Progenitor cell of endocrine pancreas (in vitro differentiated cells): ENCODE measurements around the gene OTOGL. TPM values are rescaled to one million over a fixed set of nuclear protein-coding genes. Genes with fewer than 3 reads are reported as not detected.

Experiments used
- DNase-seq: peaks from one replicate; pipeline ENCODE4 v3.0.0; 2021; ENCODE audit warnings: low spot score; ENCODE audit not compliant: unreplicated experiment
- H3K27ac Mint-ChIP-seq: 2 replicates; pipeline ENCODE4 v1.8.0; 2021; ENCODE audit warnings: mild to moderate bottlenecking, moderate library complexity, mixed read lengths
- H3K27me3 Mint-ChIP-seq: 2 replicates; pipeline ENCODE4 v1.8.0; 2021; ENCODE audit warnings: mixed read lengths
- H3K36me3 Mint-ChIP-seq: 2 replicates; pipeline ENCODE4 v1.8.0; 2022; ENCODE audit warnings: mixed read lengths; ENCODE audit not compliant: insufficient read depth
- H3K4me1 Mint-ChIP-seq: 2 replicates; pipeline ENCODE4 v1.8.0; 2021; ENCODE audit warnings: low read depth, mixed read lengths
- H3K4me3 Mint-ChIP-seq: 2 replicates; pipeline ENCODE4 v1.8.0; 2021; ENCODE audit warnings: low read depth, mild to moderate bottlenecking, moderate library complexity, mixed read lengths
- H3K9me3 Mint-ChIP-seq: 2 replicates; pipeline ENCODE4 v1.8.0; 2021; ENCODE audit warnings: low read depth, mixed read lengths
- CTCF ChIP-seq: fragments of 200-600 bp; sonication (generic); IDR thresholded peaks from one replicate; pipeline ENCODE4 v1.5.0; 2021; ENCODE audit warnings: antibody characterized with exemption, mild to moderate bottlenecking; ENCODE audit not compliant: unreplicated experiment
- total RNA-seq: library from RNA; stranded (reverse); gene quantifications from 2 replicates; pipeline ENCODE4 v1.2.1, GENCODE V29; 2021

The OTOGL gene
- total RNA-seq, 1 donor from 2014 or later, result 0.31 TPM

GRCh38 chr12:80107221-80107620, 7.9 kb downstream of the OTOGL start:
- no peak for TF ChIP-seq CTCF
- Mint-ChIP-seq H3K4me3 (no peak overlapping the region), H3K9me3 (no peaks in the 10 kb centered on the region), H3K27ac (no peak overlapping the region), H3K4me1 (no peaks in the 10 kb centered on the region), H3K36me3 (no peaks in the 10 kb centered on the region), H3K27me3 (peaks cover 2% of the 10 kb centered on the region)
- no peak for DNase-seq

- no peak overlapping the region for H3K27ac Mint-ChIP-seq
- H3K9me3 Mint-ChIP-seq, result peaks cover 12% of the 10 kb centered on the region
- H3K27me3 Mint-ChIP-seq, result no peaks in the 10 kb centered on the region
- no peak overlapping the region for H3K4me3 Mint-ChIP-seq
- H3K4me1 Mint-ChIP-seq, result no peaks in the 10 kb centered on the region
- H3K36me3 Mint-ChIP-seq, result no peaks in the 10 kb centered on the region
- no peak for TF ChIP-seq CTCF
- no peak for DNase-seq
These were observed 17.4 kb downstream of the OTOGL start for GRCh38 chr12:80116735-80117134.

- Mint-ChIP-seq H3K4me1 (no peaks in the 10 kb centered on the region), H3K27ac (no peak overlapping the region), H3K36me3 (no peaks in the 10 kb centered on the region), H3K27me3 (no peaks in the 10 kb centered on the region), H3K4me3 (no peak overlapping the region), H3K9me3 (peaks cover 8% of the 10 kb centered on the region)
- TF ChIP-seq CTCF, result no peak
- no peak for DNase-seq
These were observed 19.4 kb downstream of the OTOGL start for GRCh38 chr12:80118565-80119324.

GRCh38 chr12:80120994-80121393, 21.7 kb downstream of the OTOGL start:
- no peak for TF ChIP-seq CTCF
- H3K27ac Mint-ChIP-seq, result no peak overlapping the region
- no peaks in the 10 kb centered on the region for H3K9me3 Mint-ChIP-seq
- no peak overlapping the region for H3K4me3 Mint-ChIP-seq
- no peaks in the 10 kb centered on the region for H3K27me3 Mint-ChIP-seq
- no peaks in the 10 kb centered on the region for H3K4me1 Mint-ChIP-seq
- DNase-seq, result no peak
- no peaks in the 10 kb centered on the region for H3K36me3 Mint-ChIP-seq

- Mint-ChIP-seq H3K36me3 (no peaks in the 10 kb centered on the region), H3K4me3 (no peak overlapping the region), H3K9me3 (no peaks in the 10 kb centered on the region), H3K27ac (no peak overlapping the region), H3K27me3 (no peaks in the 10 kb centered on the region), H3K4me1 (no peaks in the 10 kb centered on the region)
- TF ChIP-seq CTCF, result no peak
- no peak for DNase-seq
These were observed 22.3 kb downstream of the OTOGL start for GRCh38 chr12:80121661-80122060.
